ENCODE measurements around the gene LRRC4C.

The LRRC4C gene

GRCh38 chr11:41414771-41415440 lies 44.5 kb downstream of the LRRC4C start:
- no peak for DNase-seq

GRCh38 chr11:41413843-41414242 lies 45.6 kb downstream of the LRRC4C start:
- no peak for DNase-seq

GRCh38 chr11:41405812-41406211 lies 53.6 kb downstream of the LRRC4C start:
- no peak for DNase-seq

GRCh38 chr11:41404109-41404508 lies 55.3 kb downstream of the LRRC4C start:
- DNase-seq, result no peak

GRCh38 chr11:41403458-41403857 lies 56.0 kb downstream of the LRRC4C start:
- no peak for DNase-seq

GRCh38 chr11:41400819-41401382 lies 58.6 kb downstream of the LRRC4C start:
- no peak for DNase-seq

- DNase-seq, result no peak
Observed at GRCh38 chr11:41400124-41400523, 59.3 kb downstream of the LRRC4C start.

- DNase-seq, result no peak
Observed at GRCh38 chr11:41399323-41399722, 60.1 kb downstream of the LRRC4C start.

- DNase-seq, result no peak
Observed at GRCh38 chr11:41398175-41398574, 61.3 kb downstream of the LRRC4C start.

GRCh38 chr11:41394521-41395195 lies 64.8 kb downstream of the LRRC4C start:
- no peak for DNase-seq

GRCh38 chr11:41392596-41392995 lies 66.9 kb downstream of the LRRC4C start:
- no peak for DNase-seq

- DNase-seq, result no peak
Observed at GRCh38 chr11:41389623-41390130, 69.8 kb downstream of the LRRC4C start.

- no peak for DNase-seq
Observed at GRCh38 chr11:41384329-41384728, 75.1 kb downstream of the LRRC4C start.

GRCh38 chr11:41383768-41384167 lies 75.7 kb downstream of the LRRC4C start:
- no peak for DNase-seq

- DNase-seq, result no peak
Observed at GRCh38 chr11:41382927-41383326, 76.5 kb downstream of the LRRC4C start.

- no peak for DNase-seq
Observed at GRCh38 chr11:41379084-41379483, 80.4 kb downstream of the LRRC4C start.

- no peak for DNase-seq
Observed at GRCh38 chr11:41377709-41378394, 81.6 kb downstream of the LRRC4C start.

GRCh38 chr11:41351825-41352224 lies 107.6 kb downstream of the LRRC4C start:
- DNase-seq, result no peak

GRCh38 chr11:41346042-41346441 lies 113.4 kb downstream of the LRRC4C start:
- DNase-seq, result no peak

- no peak for DNase-seq
Observed at GRCh38 chr11:41334007-41334933, 125.2 kb downstream of the LRRC4C start.

GRCh38 chr11:41333357-41333756 lies 126.1 kb downstream of the LRRC4C start:
- no peak for DNase-seq

- DNase-seq, result no peak
Observed at GRCh38 chr11:41328324-41328723, 131.1 kb downstream of the LRRC4C start.
